KOPT-K1 (cell line): ENCODE measurements around the gene VWA8.

Source experiments
- H3K27ac ChIP-seq: fragments of 200-600 bp; sonication (generic); 2 replicates; pipeline ENCODE4 v1.5.1; 2016; ENCODE audit warnings: antibody characterized with exemption, mild to moderate bottlenecking, low read depth, low read length; ENCODE audit not compliant: poor library complexity, severe bottlenecking
- H3K36me3 ChIP-seq: fragments of 200-600 bp; sonication (generic); 2 replicates; pipeline ENCODE4 v1.5.1; 2017; ENCODE audit warnings: antibody characterized with exemption, mild to moderate bottlenecking, low read length, moderate library complexity; ENCODE audit not compliant: insufficient read depth
- H3K9me3 ChIP-seq: fragments of 200-600 bp; sonication (generic); 2 replicates; pipeline ENCODE4 v1.5.1; 2017; ENCODE audit warnings: antibody characterized with exemption, low read length, mild to moderate bottlenecking; ENCODE audit not compliant: insufficient read depth, poor library complexity, severe bottlenecking

The VWA8 gene

GRCh38 chr13:41707194-41707821, 253.6 kb downstream of the VWA8 start:
- H3K9me3 ChIP-seq = no peaks in the 10 kb centered on the region

GRCh38 chr13:41706152-41706551, 254.8 kb downstream of the VWA8 start:
- no peaks in the 10 kb centered on the region for H3K9me3 ChIP-seq
- no peaks in the 10 kb centered on the region for H3K36me3 ChIP-seq
- no peak overlapping the region for H3K27ac ChIP-seq

More at GRCh38 chr13:41707194-41707821, 253.6 kb downstream of the VWA8 start:
- H3K36me3 ChIP-seq = no peaks in the 10 kb centered on the region
- no peak overlapping the region for H3K27ac ChIP-seq

GRCh38 chr13:41702540-41702939, 258.4 kb downstream of the VWA8 start:
- no peak overlapping the region for H3K27ac ChIP-seq

DNA sequence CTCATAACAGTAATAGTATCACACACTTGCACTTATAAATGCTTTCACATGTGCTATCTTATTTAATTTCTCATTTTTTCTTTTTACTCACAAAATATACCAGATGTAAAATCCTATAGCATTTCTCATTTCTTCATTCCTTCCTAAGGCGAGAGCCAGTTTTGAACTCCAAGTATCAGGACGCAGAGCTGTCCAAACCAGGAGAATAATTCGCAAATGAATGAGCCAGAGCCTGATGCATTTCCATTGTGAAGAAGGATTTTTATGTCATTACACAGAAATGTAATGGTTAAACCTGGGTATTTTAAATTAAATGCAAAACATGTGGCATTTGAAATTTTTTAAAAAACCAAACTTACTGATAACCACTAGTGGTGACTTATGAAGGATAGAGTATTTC, 259.2 kb downstream of the VWA8 start:
- Histone ChIP-seq H3K36me3 (peaks cover 13% of the 10 kb centered on the region; the same call in 1 of the 2 replicates), H3K27ac (no peak overlapping the region), H3K9me3 (no peaks in the 10 kb centered on the region)

More at GRCh38 chr13:41702540-41702939, 258.4 kb downstream of the VWA8 start:
- no peaks in the 10 kb centered on the region for H3K9me3 ChIP-seq
- peaks cover 13% of the 10 kb centered on the region; the same call in 1 of the 2 replicates for H3K36me3 ChIP-seq

DNA sequence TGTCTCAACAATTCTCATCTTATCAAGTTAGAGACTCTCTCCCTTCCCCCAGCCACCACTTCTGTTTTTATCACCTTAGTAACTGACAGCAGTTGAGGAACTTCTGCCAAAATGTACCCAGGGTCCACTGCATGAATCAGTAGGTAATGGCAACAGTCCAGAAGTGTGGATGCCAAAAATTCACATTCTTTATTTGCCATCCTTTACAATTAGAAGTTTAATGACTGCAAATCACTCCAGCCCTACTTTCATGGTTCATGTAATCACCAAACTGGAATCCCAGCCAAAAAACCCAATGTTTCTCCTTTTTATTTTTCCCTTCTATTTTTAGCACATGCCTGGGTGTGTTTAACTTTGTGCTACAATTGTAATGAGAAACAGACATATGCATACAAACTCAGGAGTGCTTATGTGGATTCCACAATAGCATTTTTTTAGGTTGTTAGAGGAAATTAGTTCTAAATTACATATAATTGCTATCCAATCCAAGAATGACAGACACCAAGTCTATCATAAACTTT, 260.1 kb downstream of the VWA8 start:
- no peaks in the 10 kb centered on the region for H3K9me3 ChIP-seq
- no peak overlapping the region for H3K27ac ChIP-seq
- peaks cover 13% of the 10 kb centered on the region; the same call in 1 of the 2 replicates for H3K36me3 ChIP-seq

GRCh38 chr13:41699759-41700158, 261.1 kb downstream of the VWA8 start:
- Histone ChIP-seq H3K27ac (no peak overlapping the region), H3K36me3 (peaks cover 13% of the 10 kb centered on the region; the same call in 1 of the 2 replicates), H3K9me3 (no peaks in the 10 kb centered on the region)

DNA sequence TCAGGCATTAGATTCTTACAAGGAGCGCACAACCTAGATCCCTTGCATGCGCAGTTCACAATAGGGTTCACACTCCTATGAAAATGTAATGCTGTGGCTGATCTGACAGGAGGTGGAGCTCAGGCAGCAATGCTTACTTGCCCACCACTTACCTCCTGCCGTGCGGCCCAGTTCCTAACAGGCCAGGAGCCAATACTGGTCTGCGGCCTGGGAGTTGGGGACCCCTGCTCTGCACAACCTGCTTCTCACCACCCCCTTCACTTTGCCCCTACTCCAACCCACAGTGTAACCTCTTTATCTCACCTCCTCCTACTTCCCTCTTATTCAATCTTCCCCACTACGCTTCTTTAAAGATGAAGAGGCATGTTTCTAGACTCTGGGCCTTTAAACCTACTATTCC, 263.3 kb downstream of the VWA8 start:
- H3K9me3 ChIP-seq = no peaks in the 10 kb centered on the region
- H3K27ac ChIP-seq = no peak overlapping the region
- H3K36me3 ChIP-seq = peaks cover 13% of the 10 kb centered on the region; the same call in 1 of the 2 replicates

GRCh38 chr13:41696163-41697003, 264.5 kb downstream of the VWA8 start:
- Histone ChIP-seq H3K9me3 (no peaks in the 10 kb centered on the region), H3K27ac (no peak overlapping the region), H3K36me3 (peaks cover 13% of the 10 kb centered on the region; the same call in 1 of the 2 replicates)

- H3K36me3 ChIP-seq = peaks cover 24% of the 10 kb centered on the region; the same call in 1 of the 2 replicates
- no peaks in the 10 kb centered on the region for H3K9me3 ChIP-seq
- no peak overlapping the region for H3K27ac ChIP-seq
Observed at GRCh38 chr13:41694545-41695301, 266.2 kb downstream of the VWA8 start.

DNA sequence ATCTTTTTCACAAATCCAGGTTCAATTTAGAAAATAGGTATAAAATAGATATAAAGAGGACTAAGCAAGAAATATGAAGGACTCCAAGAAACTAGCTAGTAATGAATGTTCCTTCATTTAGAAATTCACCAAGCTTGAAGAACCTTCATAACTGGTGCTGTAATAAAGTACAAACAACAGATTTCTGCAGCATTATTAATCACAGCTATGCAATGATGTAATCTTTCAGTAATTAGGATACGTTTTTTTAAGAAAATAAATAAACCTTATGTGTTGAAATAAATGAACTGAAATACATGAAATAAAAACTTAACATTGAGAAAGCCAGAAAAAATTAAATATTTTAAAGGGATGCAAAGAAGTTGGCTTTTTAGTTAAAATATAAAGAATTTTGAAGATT, 267.5 kb downstream of the VWA8 start:
- Histone ChIP-seq H3K9me3 (no peaks in the 10 kb centered on the region), H3K36me3 (peaks cover 19% of the 10 kb centered on the region), H3K27ac (no peak overlapping the region)

- peaks cover 15% of the 10 kb centered on the region for H3K36me3 ChIP-seq
- no peaks in the 10 kb centered on the region for H3K9me3 ChIP-seq
- no peak overlapping the region for H3K27ac ChIP-seq
Observed at GRCh38 chr13:41691274-41691673, 269.6 kb downstream of the VWA8 start.

DNA sequence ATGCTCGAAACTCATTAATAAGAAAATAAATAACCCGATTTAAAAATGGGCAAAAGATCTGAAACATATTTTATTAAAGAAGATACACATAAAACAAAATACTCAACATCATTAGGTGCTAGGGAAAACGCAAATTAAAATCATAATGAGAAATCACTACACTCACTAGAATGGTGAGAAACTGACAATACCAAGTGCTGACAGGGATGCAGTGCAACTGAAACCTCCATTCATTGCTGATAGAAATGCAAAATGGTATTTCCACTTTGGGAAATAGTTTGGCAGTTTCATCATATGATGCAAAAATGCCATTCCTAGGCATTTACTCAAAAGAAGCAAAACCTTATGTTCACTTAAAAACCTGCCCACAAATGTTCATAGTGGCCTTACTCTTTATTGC, 278.1 kb downstream of the VWA8 start:
- Histone ChIP-seq H3K36me3 (peaks cover 42% of the 10 kb centered on the region), H3K27ac (no peak overlapping the region), H3K9me3 (no peaks in the 10 kb centered on the region)

- no peak overlapping the region for H3K27ac ChIP-seq
- no peaks in the 10 kb centered on the region for H3K9me3 ChIP-seq
- peaks cover 42% of the 10 kb centered on the region for H3K36me3 ChIP-seq
Observed at GRCh38 chr13:41682001-41682400, 278.9 kb downstream of the VWA8 start.

DNA sequence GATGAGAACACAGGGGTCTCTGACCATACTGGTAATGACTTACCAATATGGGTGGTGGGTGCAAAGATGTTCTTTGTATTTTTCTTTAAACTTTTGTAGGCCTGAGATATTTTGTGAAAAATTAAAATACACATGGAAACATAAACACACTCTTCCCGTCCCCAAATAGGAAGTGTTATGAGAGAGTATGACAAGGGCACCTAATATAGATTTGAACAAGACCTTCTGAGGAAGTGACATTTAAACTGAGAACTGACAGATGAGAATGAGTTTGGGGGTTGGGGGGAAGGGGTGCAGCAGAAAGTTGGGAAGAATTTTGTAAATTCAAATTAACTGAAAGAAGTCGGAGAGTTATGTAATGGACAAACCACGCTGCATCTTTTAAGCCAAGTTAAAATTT, 279.3 kb downstream of the VWA8 start:
- H3K9me3 ChIP-seq = no peaks in the 10 kb centered on the region
- H3K36me3 ChIP-seq = peaks cover 42% of the 10 kb centered on the region
- H3K27ac ChIP-seq = no peak overlapping the region

- H3K9me3 ChIP-seq = no peaks in the 10 kb centered on the region
- peaks cover 42% of the 10 kb centered on the region for H3K36me3 ChIP-seq
- H3K27ac ChIP-seq = no peak overlapping the region
Observed at GRCh38 chr13:41680900-41681299, 280.0 kb downstream of the VWA8 start.
